Neural progenitor cell (in vitro differentiated cells): Measurements from ENCODE around the gene KCNAB1. TPM values are rescaled to one million over a fixed set of nuclear protein-coding genes. Genes with fewer than 3 reads are reported as not detected.

Experiments
- DNase-seq: peaks from one replicate; pipeline ENCODE4 v3.0.0-alpha.2; 2016; ENCODE audit warnings: low spot score
- H2AFZ ChIP-seq: fragments of 200-600 bp; sonication (generic); replicated peaks from 2 replicates; pipeline ENCODE4 v1.6.1; 2016; ENCODE audit warnings: antibody characterized with exemption
- H3F3A ChIP-seq: fragments of 200-600 bp; sonication (generic); 2 replicates; pipeline ENCODE4 v1.6.1; 2016; ENCODE audit warnings: antibody characterized with exemption, low read depth
- H3K27ac ChIP-seq: fragments of 200-600 bp; sonication (generic); 2 replicates; pipeline ENCODE4 v1.5.1; 2016; ENCODE audit warnings: mild to moderate bottlenecking
- H3K27me3 ChIP-seq: fragments of 200-600 bp; sonication (generic); 2 replicates; pipeline ENCODE4 v1.6.1; 2016; ENCODE audit warnings: mild to moderate bottlenecking, moderate library complexity
- H3K36me3 ChIP-seq: fragments of 200-600 bp; sonication (generic); 2 replicates; pipeline ENCODE4 v1.5.1; 2016
- H3K4me1 ChIP-seq: fragments of 200-600 bp; sonication (generic); 2 replicates; pipeline ENCODE4 v1.6.1; 2016; ENCODE audit warnings: mixed run types
- H3K4me2 ChIP-seq: fragments of 200-600 bp; sonication (generic); 2 replicates; pipeline ENCODE4 v1.6.1; 2016
- H3K4me3 ChIP-seq: fragments of 200-600 bp; sonication (generic); 2 replicates; pipeline ENCODE4 v1.5.1; 2016
- H3K79me2 ChIP-seq: fragments of 200-600 bp; sonication (generic); 2 replicates; pipeline ENCODE4 v1.6.1; 2016; ENCODE audit warnings: low read depth
- H3K9ac ChIP-seq: fragments of 200-600 bp; sonication (generic); 2 replicates; pipeline ENCODE4 v1.6.1; 2016
- H3K9me3 ChIP-seq: fragments of 200-600 bp; sonication (generic); 2 replicates; pipeline ENCODE4 v1.5.1; 2016; ENCODE audit warnings: low read depth
- H4K20me1 ChIP-seq: fragments of 200-600 bp; sonication (generic); 2 replicates; pipeline ENCODE4 v1.6.1; 2016; ENCODE audit warnings: low read depth
- H3K27ac Mint-ChIP-seq: 3 replicates; pipeline ENCODE4 v1.8.0; 2021; ENCODE audit warnings: mixed read lengths
- H3K27me3 Mint-ChIP-seq: 2 replicates; pipeline ENCODE4 v1.8.0; 2022; ENCODE audit warnings: low read depth, mild to moderate bottlenecking, inconsistent platforms, moderate library complexity, mixed read lengths; ENCODE audit not compliant: insufficient read depth
- H3K36me3 Mint-ChIP-seq: 3 replicates; pipeline ENCODE4 v1.8.0; 2021; ENCODE audit warnings: mixed read lengths
- H3K4me1 Mint-ChIP-seq: 3 replicates; pipeline ENCODE4 v1.8.0; 2021; ENCODE audit warnings: mixed read lengths
- H3K4me3 Mint-ChIP-seq: 3 replicates; pipeline ENCODE4 v1.8.0; 2021; ENCODE audit warnings: mild to moderate bottlenecking, moderate library complexity, mixed read lengths
- H3K9me3 Mint-ChIP-seq: 3 replicates; pipeline ENCODE4 v1.8.0; 2020; ENCODE audit warnings: mixed read lengths
- CTCF ChIP-seq: fragments of 200-600 bp; sonication (generic); IDR thresholded peaks from 2 replicates; pipeline ENCODE4 v1.5.1; 2017; ENCODE audit warnings: antibody characterized with exemption, mild to moderate bottlenecking
- EZH2 ChIP-seq: fragments of 200-600 bp; sonication (generic); IDR thresholded peaks from 2 replicates; pipeline ENCODE4 v1.6.1; 2017; ENCODE audit warnings: antibody characterized with exemption, mild to moderate bottlenecking, moderate library complexity
- EZH2phosphoT487 ChIP-seq: fragments of 200-600 bp; sonication (generic); IDR thresholded peaks from 2 replicates; pipeline ENCODE4 v1.6.1; 2017; ENCODE audit warnings: antibody characterized with exemption
- total RNA-seq: library from RNA; depleted of rRNA; stranded (reverse); fragments of >200 nt; gene quantifications from 2 replicates; pipeline ENCODE4 v1.2.3, GENCODE V29; 2015; ENCODE audit warnings: low replicate concordance

KCNAB1 gene
- total RNA-seq, 1 donor from 2014 or later = 0.24 TPM

GRCh38 chr3:156233876-156234275 is 113.5 kb downstream of the KCNAB1 start:
- H3K4me3 ChIP-seq = no peak overlapping the region
- no peak for TF ChIP-seq EZH2phosphoT487
- TF ChIP-seq CTCF = no peak
- no peak for TF ChIP-seq EZH2
- Mint-ChIP-seq H3K27me3 (no peaks in the 10 kb centered on the region), H3K4me3 (no peak overlapping the region), H3K4me1 (no peaks in the 10 kb centered on the region), H3K36me3 (no peaks in the 10 kb centered on the region), H3K9me3 (no peaks in the 10 kb centered on the region), H3K27ac (no peak overlapping the region)
- H3K27me3 ChIP-seq = no peaks in the 10 kb centered on the region
- H3K79me2 ChIP-seq = no peaks in the 10 kb centered on the region
- no peak overlapping the region for H3K4me2 ChIP-seq
- H3F3A ChIP-seq = no peaks in the 10 kb centered on the region
- no peaks in the 10 kb centered on the region for H3K36me3 ChIP-seq
- H3K9me3 ChIP-seq = no peaks in the 10 kb centered on the region
- DNase-seq = peak; percentile 16
- no peaks in the 10 kb centered on the region for H4K20me1 ChIP-seq
- no peaks in the 10 kb centered on the region for H3K4me1 ChIP-seq
- H2AFZ ChIP-seq = no peak overlapping the region
- H3K27ac ChIP-seq = no peak overlapping the region
- H3K9ac ChIP-seq = no peak overlapping the region

GRCh38 chr3:156236556-156237260 is 116.3 kb downstream of the KCNAB1 start:
- H3F3A ChIP-seq = no peaks in the 10 kb centered on the region
- no peak for DNase-seq
- Mint-ChIP-seq H3K27me3 (peaks cover 2% of the 10 kb centered on the region), H3K36me3 (no peaks in the 10 kb centered on the region), H3K27ac (no peak overlapping the region), H3K9me3 (no peaks in the 10 kb centered on the region), H3K4me3 (no peak overlapping the region), H3K4me1 (no peaks in the 10 kb centered on the region)
- no peaks in the 10 kb centered on the region for H3K79me2 ChIP-seq
- no peak overlapping the region for H2AFZ ChIP-seq
- H4K20me1 ChIP-seq = no peaks in the 10 kb centered on the region
- no peaks in the 10 kb centered on the region for H3K4me1 ChIP-seq
- no peak overlapping the region for H3K4me2 ChIP-seq
- no peaks in the 10 kb centered on the region for H3K27me3 ChIP-seq
- no peak overlapping the region for H3K4me3 ChIP-seq
- H3K9ac ChIP-seq = no peak overlapping the region
- H3K27ac ChIP-seq = no peak overlapping the region
- TF ChIP-seq EZH2phosphoT487 (no peak), EZH2 (no peak), CTCF (no peak)
- H3K9me3 ChIP-seq = no peaks in the 10 kb centered on the region
- H3K36me3 ChIP-seq = no peaks in the 10 kb centered on the region

GRCh38 chr3:156240642-156241041 is 120.3 kb downstream of the KCNAB1 start:
- Histone ChIP-seq H3K9me3 (no peaks in the 10 kb centered on the region), H3K9ac (no peak overlapping the region), H3K4me2 (no peak overlapping the region), H3K36me3 (no peaks in the 10 kb centered on the region), H3K27me3 (no peaks in the 10 kb centered on the region), H3F3A (no peaks in the 10 kb centered on the region), H4K20me1 (no peaks in the 10 kb centered on the region), H3K27ac (no peak overlapping the region), H3K4me1 (no peaks in the 10 kb centered on the region), H3K79me2 (no peaks in the 10 kb centered on the region), H2AFZ (no peak overlapping the region), H3K4me3 (no peak overlapping the region)
- no peak overlapping the region for H3K4me3 Mint-ChIP-seq
- TF ChIP-seq CTCF (no peak), EZH2 (no peak), EZH2phosphoT487 (no peak)
- H3K27ac Mint-ChIP-seq = no peak overlapping the region
- H3K9me3 Mint-ChIP-seq = no peaks in the 10 kb centered on the region
- no peak for DNase-seq
- H3K36me3 Mint-ChIP-seq = no peaks in the 10 kb centered on the region
- peaks cover 2% of the 10 kb centered on the region for H3K27me3 Mint-ChIP-seq
- H3K4me1 Mint-ChIP-seq = no peaks in the 10 kb centered on the region
